Measurements from ENCODE around the gene ACAP2.
"Not testable (repeated sequence)": the region's sequence is repeated elsewhere in the genome, so short reads cannot be mapped to it uniquely, and the experiment has no call there.

Gene ACAP2

DNA sequence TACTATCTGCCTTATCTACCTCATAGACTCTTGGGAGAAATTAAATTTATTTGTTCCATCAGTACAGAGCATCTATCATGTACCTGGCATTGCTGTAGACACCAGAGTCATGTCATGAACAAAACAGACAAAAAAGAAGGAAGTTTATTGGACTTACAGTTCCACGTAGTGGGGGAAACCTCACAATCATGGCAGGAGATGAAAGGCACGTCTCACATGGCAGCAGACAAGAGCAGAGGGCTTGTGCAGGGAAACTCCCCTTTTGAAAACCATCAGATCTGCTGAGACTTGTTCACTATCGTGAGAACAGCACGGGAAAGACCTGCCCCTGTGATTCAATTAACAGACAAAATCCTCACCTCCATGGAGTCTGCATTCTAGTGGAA lies 25.6 kb upstream of the ACAP2 start:
- Histone ChIP-seq H3K27ac (replicated peaks) (no peak overlapping the region), H3K27me3 (ENCODE audit: insufficient read depth, poor library complexity, severe bottlenecking) (no peaks in the 10 kb centered on the region)
- TF ChIP-seq, protein P1, sequence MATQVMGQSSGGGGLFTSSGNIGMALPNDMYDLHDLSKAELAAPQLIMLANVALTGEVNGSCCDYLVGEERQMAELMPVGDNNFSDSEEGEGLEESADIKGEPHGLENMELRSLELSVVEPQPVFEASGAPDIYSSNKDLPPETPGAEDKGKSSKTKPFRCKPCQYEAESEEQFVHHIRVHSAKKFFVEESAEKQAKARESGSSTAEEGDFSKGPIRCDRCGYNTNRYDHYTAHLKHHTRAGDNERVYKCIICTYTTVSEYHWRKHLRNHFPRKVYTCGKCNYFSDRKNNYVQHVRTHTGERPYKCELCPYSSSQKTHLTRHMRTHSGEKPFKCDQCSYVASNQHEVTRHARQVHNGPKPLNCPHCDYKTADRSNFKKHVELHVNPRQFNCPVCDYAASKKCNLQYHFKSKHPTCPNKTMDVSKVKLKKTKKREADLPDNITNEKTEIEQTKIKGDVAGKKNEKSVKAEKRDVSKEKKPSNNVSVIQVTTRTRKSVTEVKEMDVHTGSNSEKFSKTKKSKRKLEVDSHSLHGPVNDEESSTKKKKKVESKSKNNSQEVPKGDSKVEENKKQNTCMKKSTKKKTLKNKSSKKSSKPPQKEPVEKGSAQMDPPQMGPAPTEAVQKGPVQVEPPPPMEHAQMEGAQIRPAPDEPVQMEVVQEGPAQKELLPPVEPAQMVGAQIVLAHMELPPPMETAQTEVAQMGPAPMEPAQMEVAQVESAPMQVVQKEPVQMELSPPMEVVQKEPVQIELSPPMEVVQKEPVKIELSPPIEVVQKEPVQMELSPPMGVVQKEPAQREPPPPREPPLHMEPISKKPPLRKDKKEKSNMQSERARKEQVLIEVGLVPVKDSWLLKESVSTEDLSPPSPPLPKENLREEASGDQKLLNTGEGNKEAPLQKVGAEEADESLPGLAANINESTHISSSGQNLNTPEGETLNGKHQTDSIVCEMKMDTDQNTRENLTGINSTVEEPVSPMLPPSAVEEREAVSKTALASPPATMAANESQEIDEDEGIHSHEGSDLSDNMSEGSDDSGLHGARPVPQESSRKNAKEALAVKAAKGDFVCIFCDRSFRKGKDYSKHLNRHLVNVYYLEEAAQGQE (IDR thresholded peaks at IDR 0.05; ENCODE audit: insufficient replicate concordance, low read depth): no peak
- TF ChIP-seq POLR2AphosphoS5 (IDR thresholded peaks at IDR 0.05; ENCODE audit: low read depth) (no peak), SPI1 (IDR thresholded peaks at IDR 0.05; ENCODE audit: borderline replicate concordance, low read depth) (no peak), GABPA (IDR thresholded peaks at IDR 0.05; ENCODE audit: low read depth) (no peak), CTCF (IDR thresholded peaks at IDR 0.05; ENCODE audit: insufficient read depth, low read length) (no peak)

GRCh38 chr3:195467641-195468390 lies 25.0 kb upstream of the ACAP2 start:
- TF ChIP-seq GABPA (IDR thresholded peaks at IDR 0.05; ENCODE audit: low read depth) (no peak), SPI1 (IDR thresholded peaks at IDR 0.05; ENCODE audit: borderline replicate concordance, low read depth) (no peak), CTCF (IDR thresholded peaks at IDR 0.05; ENCODE audit: insufficient read depth, low read length) (no peak), POLR2AphosphoS5 (IDR thresholded peaks at IDR 0.05; ENCODE audit: low read depth) (no peak)
- TF ChIP-seq, protein P1 (IDR thresholded peaks at IDR 0.05; ENCODE audit: insufficient replicate concordance, low read depth): no peak
- H3K27me3 ChIP-seq (ENCODE audit: insufficient read depth, poor library complexity, severe bottlenecking): no peaks in the 10 kb centered on the region
- no peak overlapping the region for H3K27ac ChIP-seq (replicated peaks)
- no peak overlapping the region for H3K4me3 ChIP-seq (replicated peaks; ENCODE audit: insufficient read depth, low read length)
- DNase-seq (ENCODE audit: low read depth in 1 of 2, low spot score in 1 of 2): no peak

More for the DNA sequence above, 25.6 kb upstream of the ACAP2 start:
- DNase-seq (ENCODE audit: low read depth in 1 of 2, low spot score in 1 of 2): no peak
- no peak overlapping the region for H3K4me3 ChIP-seq (replicated peaks; ENCODE audit: insufficient read depth, low read length)

DNA sequence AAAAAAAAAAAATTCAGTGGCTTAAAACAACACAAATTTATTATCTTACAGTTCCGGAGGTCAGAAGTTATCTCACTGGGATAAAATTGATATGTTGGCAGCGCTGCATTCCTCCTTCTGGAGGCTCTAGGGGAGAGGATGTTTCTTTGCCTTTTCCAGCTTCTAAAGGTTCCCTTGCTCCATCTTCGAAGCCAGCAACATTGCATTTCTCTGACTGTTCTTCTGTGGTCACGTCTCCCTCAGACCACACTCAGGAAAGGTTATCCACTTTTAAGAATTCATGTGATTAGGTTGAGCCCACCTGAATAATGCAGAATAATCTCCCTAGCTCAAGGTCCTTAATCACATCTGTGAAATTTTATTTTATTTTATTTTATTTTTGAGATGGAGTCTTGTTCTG lies 23.4 kb upstream of the ACAP2 start:
- Histone ChIP-seq H3K4me3 (replicated peaks; ENCODE audit: insufficient read depth, low read length) (no peak overlapping the region), H3K27ac (replicated peaks) (no peak overlapping the region), H3K27me3 (ENCODE audit: insufficient read depth, poor library complexity, severe bottlenecking) (no peaks in the 10 kb centered on the region)
- TF ChIP-seq GABPA (IDR thresholded peaks at IDR 0.05; ENCODE audit: low read depth) (no peak), SPI1 (IDR thresholded peaks at IDR 0.05; ENCODE audit: borderline replicate concordance, low read depth) (no peak), CTCF (IDR thresholded peaks at IDR 0.05; ENCODE audit: insufficient read depth, low read length) (no peak), POLR2AphosphoS5 (IDR thresholded peaks at IDR 0.05; ENCODE audit: low read depth) (no peak)
- TF ChIP-seq, protein P1 (IDR thresholded peaks at IDR 0.05; ENCODE audit: insufficient replicate concordance, low read depth): no peak
- DNase-seq (ENCODE audit: low read depth in 1 of 2, low spot score in 1 of 2): no peak

- H3K27ac ChIP-seq (replicated peaks); H3K4me3 ChIP-seq (replicated peaks; ENCODE audit: insufficient read depth, low read length); DNase-seq (ENCODE audit: low read depth in 1 of 2, low spot score in 1 of 2); H3K27me3 ChIP-seq (ENCODE audit: insufficient read depth, poor library complexity, severe bottlenecking): not testable (repeated sequence)
Measured at GRCh38 chr3:195462922-195463321, 20.1 kb upstream of the ACAP2 start.
